HepG2 (cell line): ENCODE results near the gene TREH. TPM values are rescaled to one million over a fixed set of nuclear protein-coding genes. Genes with fewer than 3 reads are reported as not detected.

ENCODE experiments used
- ARID3A ChIP-seq: IDR thresholded peaks from 2 replicates; pipeline ENCODE4 v1.6.1; 2012; ENCODE audit warnings: low read depth, low read length, improper control_type of control experiment
- ARID4A ChIP-seq: sonication (generic); formaldehyde crosslinking; IDR thresholded peaks from 2 replicates; pipeline ENCODE4 v1.5.0; 2020; ENCODE audit warnings: mild to moderate bottlenecking, missing genetic modification reagents, borderline replicate concordance
- ATAD3A ChIP-seq: sonication (generic); formaldehyde crosslinking; IDR thresholded peaks from 2 replicates; pipeline ENCODE4 v1.4.0; 2020; ENCODE audit warnings: missing genetic modification reagents
- CENPT ChIP-seq: sonication (generic); formaldehyde crosslinking; IDR thresholded peaks from 2 replicates; pipeline ENCODE4 v1.8.0; 2022; ENCODE audit warnings: low read depth, mild to moderate bottlenecking, moderate library complexity, missing genetic modification reagents
- CERS6 ChIP-seq: sonication (generic); formaldehyde crosslinking; IDR thresholded peaks from 2 replicates; pipeline ENCODE4 v1.5.0; 2020; ENCODE audit warnings: missing genetic modification reagents
- GABPB1 ChIP-seq: IDR thresholded peaks from 2 replicates; pipeline ENCODE4 v1.6.1; 2016; ENCODE audit warnings: mild to moderate bottlenecking, missing genetic modification reagents, moderate library complexity, missing compliant biosample characterization
- LRRFIP1 ChIP-seq: sonication (generic); formaldehyde crosslinking; conservative IDR thresholded peaks from 2 replicates; pipeline ENCODE4 v1.4.0; 2020; ENCODE audit warnings: missing genetic modification reagents
- SKIL ChIP-seq: sonication (generic); formaldehyde crosslinking; IDR thresholded peaks from 2 replicates; pipeline ENCODE4 v1.8.0; 2022; ENCODE audit warnings: missing genetic modification reagents, mild to moderate bottlenecking, moderate library complexity, borderline replicate concordance
- ZBTB34 ChIP-seq: sonication (generic); formaldehyde crosslinking; IDR thresholded peaks from 2 replicates; pipeline ENCODE4 v1.8.0; 2022; ENCODE audit warnings: mild to moderate bottlenecking, missing genetic modification reagents
- ZNF580 ChIP-seq: IDR thresholded peaks from 2 replicates; pipeline ENCODE4 v1.6.1; 2016; ENCODE audit warnings: low read depth, borderline replicate concordance
- ZSCAN25 ChIP-seq: sonication (generic); formaldehyde crosslinking; IDR thresholded peaks from 2 replicates; pipeline ENCODE4 v1.8.0; 2022; ENCODE audit warnings: mild to moderate bottlenecking, missing genetic modification reagents
- polyA plus RNA-seq, 8 experiments: library from polyadenylated mRNA; depleted of rRNA in 3 of 8; stranded (reverse) in 7 of 8; unstranded in 1 of 8; fragments of >200 nt; fragmentation: Illumina TruSeq in 4 of 8; extraction: Trizol in 4 of 8; gene quantifications; 2 replicates each; pipeline versions ENCODE4 v1.2.1 to v1.2.3, GENCODE V29; 2011 to 2016; ENCODE audit warnings: low read depth in 4 of 8, missing spikeins in 1 of 8, mixed read lengths in 1 of 8; ENCODE audit not compliant: insufficient read depth in 1 of 8
- total RNA-seq, 5 experiments: library from RNA; depleted of rRNA; stranded (reverse); fragments of >200 nt; fragmentation: Illumina TruSeq; extraction: Trizol; gene quantifications; 2 replicates each; pipeline ENCODE4 v1.2.3, GENCODE V29; 2016; ENCODE audit warnings: low read depth in 1 of 5

TREH gene
- total and polyA plus RNA-seq, 2 of the 13 experiments (the other 11 are each of a cell fraction or from before 2014, with no cell fraction given), result 0.53 to 0.86 TPM

- no peak for TF ChIP-seq ATAD3A (CRISPR knock-in tag)
- no peak for TF ChIP-seq ZBTB34
- no peak for TF ChIP-seq CERS6
- TF ChIP-seq ZSCAN25 (CRISPR knock-in tag), result no peak
- TF ChIP-seq GABPB1 (CRISPR knock-in tag), result peak; percentile 78
- TF ChIP-seq ARID4A (CRISPR knock-in tag), result peak; percentile 73; the same call in 1 of the 2 replicates
- TF ChIP-seq ZNF580 (CRISPR knock-in tag), result peak; percentile 58; the same call in 1 of the 2 replicates
- TF ChIP-seq ARID3A, result no peak
- TF ChIP-seq CENPT, result no peak
- TF ChIP-seq SKIL (CRISPR knock-in tag), result no peak
- TF ChIP-seq LRRFIP1, result no peak
Observed at GRCh38 chr11:118689852-118690552, 10.6 kb upstream of the TREH start (continued).
